ENCODE data around the gene MRPL30. TPM values are rescaled to one million over a fixed set of nuclear protein-coding genes. Genes with fewer than 3 reads are reported as not detected.

The MRPL30 gene
- total and polyA plus RNA-seq, 7 donors, result 21.0 to 40.5 (median 36.4) TPM

- H3K27me3 ChIP-seq, result no peaks in the 10 kb centered on the region
- no peaks in the 10 kb centered on the region for H3K36me3 ChIP-seq
- 78 to 93% methylated on average over 6 of the region's 6 CpGs for WGBS, 2 donors
- DNase-seq, result no peak
- intact Hi-C loops (cut with DNase I), result no loop called here
- H3K4me3 ChIP-seq, result no peak overlapping the region
- no peak overlapping the region for H3K27ac ChIP-seq
- TF ChIP-seq CTCF (IDR thresholded peaks at IDR 0.05) (no peak), POLR2AphosphoS5 (IDR thresholded peaks at IDR 0.05) (no peak), EP300 (IDR thresholded peaks at IDR 0.05) (no peak), POLR2A (IDR thresholded peaks at IDR 0.05) (no peak)
- no peaks in the 10 kb centered on the region for H3K4me1 ChIP-seq
- H3K9me3 ChIP-seq, result no peaks in the 10 kb centered on the region
These were observed 59.4 kb downstream of the MRPL30 start for GRCh38 chr2:99240431-99240830.

- H3K4me3 ChIP-seq, result no peak overlapping the region
- TF ChIP-seq POLR2A (IDR thresholded peaks at IDR 0.05) (no peak), CTCF (IDR thresholded peaks at IDR 0.05) (no peak), EP300 (IDR thresholded peaks at IDR 0.05) (no peak), POLR2AphosphoS5 (IDR thresholded peaks at IDR 0.05) (no peak)
- H3K4me1 ChIP-seq, result no peaks in the 10 kb centered on the region
- no peak for DNase-seq
- intact Hi-C loops (cut with DNase I), result no loop called here
- no peak overlapping the region for H3K27ac ChIP-seq
- WGBS, 2 donors, result 85 to 89% methylated on average over 6 of the region's 6 CpGs
- no peaks in the 10 kb centered on the region for H3K9me3 ChIP-seq
- H3K27me3 ChIP-seq, result no peaks in the 10 kb centered on the region
- no peaks in the 10 kb centered on the region for H3K36me3 ChIP-seq
These were observed 61.2 kb downstream of the MRPL30 start for GRCh38 chr2:99242151-99242550.

Small RNA genes lying within 50 kb of the gene (small RNA-seq; reads per million reads assigned to genes)
- 0 reads per million in 3 donors for gene AC092587.1

Other genes starting within 250 kb of the MRPL30 start
- 1 to 10 TPM in 1 of 4 donors, under 1 TPM in 3; 0.36 to 1.5 (median 0.69) TPM for gene CRACDL, start 245.0 kb upstream of the MRPL30 start, total RNA-seq
- 1 to 10 TPM; 7.0 to 8.8 (median 7.8) TPM for gene CRACDL, start 245.0 kb upstream of the MRPL30 start, polyA plus RNA-seq
- gene C2orf15, start 39.5 kb upstream of the MRPL30 start, total RNA-seq, result not detected
- 1 to 10 TPM; 2.4 to 2.8 (median 2.5) TPM for gene C2orf15, start 39.5 kb upstream of the MRPL30 start, polyA plus RNA-seq
- 1 to 10 TPM; 1.4 to 8.4 (median 3.8) TPM for gene TSGA10, start 26.2 kb upstream of the MRPL30 start, total RNA-seq
- gene TSGA10, start 26.2 kb upstream of the MRPL30 start, polyA plus RNA-seq, result 1 to 10 TPM; 1.8 to 2.5 (median 2.3) TPM
- 1 to 10 TPM; 4.8 to 9.5 (median 7.4) TPM for gene LIPT1, start 26.2 kb upstream of the MRPL30 start, total RNA-seq
- gene LIPT1, start 26.2 kb upstream of the MRPL30 start, polyA plus RNA-seq, result 1 to 10 TPM; 3.9 to 9.0 (median 5.1) TPM
- 10 to 100 TPM; 18.3 to 30.9 (median 23.5) TPM for gene MITD1, start 126 bp upstream of the MRPL30 start, total RNA-seq
- gene MITD1, start 126 bp upstream of the MRPL30 start, polyA plus RNA-seq, result 10 to 100 TPM; 25.7 to 37.1 (median 31.8) TPM
- gene LYG2, start 74.5 kb downstream of the MRPL30 start, total RNA-seq, result not detected
- not detected for gene LYG2, start 74.5 kb downstream of the MRPL30 start, polyA plus RNA-seq
- 1 to 10 TPM in 1 of 4 donors, under 1 TPM in 1, not detected in 2; 0.71 to 1.2 TPM for gene LYG1, start 120.0 kb downstream of the MRPL30 start, total RNA-seq
- gene LYG1, start 120.0 kb downstream of the MRPL30 start, polyA plus RNA-seq, result 1 to 10 TPM in 1 of 3 donors, not detected in 2; 2.0 TPM
- 10 to 100 TPM; 26.0 to 41.3 (median 33.8) TPM for gene TXNDC9, start 155.1 kb downstream of the MRPL30 start, total RNA-seq
- gene TXNDC9, start 155.1 kb downstream of the MRPL30 start, polyA plus RNA-seq, result 10 to 100 TPM; 31.3 to 57.6 (median 33.0) TPM
- gene EIF5B, start 156.2 kb downstream of the MRPL30 start, total RNA-seq, result 10 to 100 TPM; 32.7 to 44.3 (median 40.8) TPM
- 10 to 100 TPM; 15.0 to 23.8 (median 19.2) TPM for gene EIF5B, start 156.2 kb downstream of the MRPL30 start, polyA plus RNA-seq